Measurements from ENCODE around the gene CELF6.

Gene CELF6

GRCh38 chr15:72271221-72271620, 48.7 kb downstream of the CELF6 start:
- FAIRE-seq, result no peak

GRCh38 chr15:72269739-72270138, 50.2 kb downstream of the CELF6 start:
- no peak for FAIRE-seq

GRCh38 chr15:72265031-72265430, 54.9 kb downstream of the CELF6 start:
- no peak for FAIRE-seq

GRCh38 chr15:72252663-72253299, 67.2 kb downstream of the CELF6 start:
- FAIRE-seq, result no peak

GRCh38 chr15:72249142-72249810, 70.7 kb downstream of the CELF6 start:
- FAIRE-seq, result no peak

GRCh38 chr15:72248514-72248913, 71.4 kb downstream of the CELF6 start:
- no peak for FAIRE-seq

- FAIRE-seq, result no peak
These were observed 77.1 kb downstream of the CELF6 start for GRCh38 chr15:72242775-72243370.

GRCh38 chr15:72239652-72240051, 80.3 kb downstream of the CELF6 start:
- FAIRE-seq, result no peak

- FAIRE-seq, result no peak
These were observed 81.4 kb downstream of the CELF6 start for GRCh38 chr15:72238586-72238985.

GRCh38 chr15:72237853-72238224, 82.1 kb downstream of the CELF6 start:
- FAIRE-seq, result no peak

GRCh38 chr15:72237029-72237852, 82.7 kb downstream of the CELF6 start:
- FAIRE-seq, result no peak

GRCh38 chr15:72236381-72237003, 83.5 kb downstream of the CELF6 start:
- FAIRE-seq, result no peak

- no peak for FAIRE-seq
These were observed 84.7 kb downstream of the CELF6 start for GRCh38 chr15:72235298-72235697.

Measured in colon (tissue), 2 donors.